T-helper 2 cell treated with Interferon-gamma antibody and Interleukin-4, amounts not matched to agents 5 μg/mL and 100 μg/mL, for 36 hours (primary cell): Measurements from ENCODE around the gene COA8.
A peak's percentile ranks its signal among the peaks of the same experiment; 100 is the strongest.
"Not testable (repeated sequence)": the region's sequence is repeated elsewhere in the genome, so short reads cannot be mapped to it uniquely, and the experiment has no call there.

Experiments used
- DNase-seq: peaks from one replicate; pipeline ENCODE4 v3.0.0; 2021; ENCODE audit warnings: low spot score
- H3K27ac Mint-ChIP-seq: one replicate; pipeline ENCODE4 v1.8.0; 2021; ENCODE audit warnings: mild to moderate bottlenecking, mixed read lengths
- H3K27me3 Mint-ChIP-seq: one replicate; pipeline ENCODE4 v1.8.0; 2021; ENCODE audit warnings: low read depth, mixed read lengths
- H3K36me3 Mint-ChIP-seq: one replicate; pipeline ENCODE4 v1.8.0; 2021; ENCODE audit warnings: low read depth, mixed read lengths
- H3K4me1 Mint-ChIP-seq: one replicate; pipeline ENCODE4 v1.8.0; 2021; ENCODE audit warnings: low read depth, mixed read lengths
- H3K4me3 Mint-ChIP-seq: one replicate; pipeline ENCODE4 v1.8.0; 2022; ENCODE audit warnings: mild to moderate bottlenecking, moderate library complexity, mixed read lengths
- H3K9me3 Mint-ChIP-seq: one replicate; pipeline ENCODE4 v1.8.0; 2021; ENCODE audit warnings: mixed read lengths

Gene COA8

GRCh38 chr14:103581206-103581605, 18.4 kb downstream of the COA8 start:
- no peaks in the 10 kb centered on the region for H3K9me3 Mint-ChIP-seq
- no peak overlapping the region for H3K27ac Mint-ChIP-seq
- DNase-seq, result no peak
- no peaks in the 10 kb centered on the region for H3K27me3 Mint-ChIP-seq
- peaks cover 2% of the 10 kb centered on the region for H3K36me3 Mint-ChIP-seq
- no peak overlapping the region for H3K4me3 Mint-ChIP-seq
- no peaks in the 10 kb centered on the region for H3K4me1 Mint-ChIP-seq

- Mint-ChIP-seq H3K4me3 (no peak overlapping the region), H3K27me3 (no peaks in the 10 kb centered on the region), H3K4me1 (no peaks in the 10 kb centered on the region), H3K9me3 (no peaks in the 10 kb centered on the region), H3K27ac (no peak overlapping the region), H3K36me3 (peaks cover 2% of the 10 kb centered on the region)
- no peak for DNase-seq
Measured at GRCh38 chr14:103581954-103582703, 19.4 kb downstream of the COA8 start.

GRCh38 chr14:103584326-103584915, 21.7 kb downstream of the COA8 start:
- Mint-ChIP-seq H3K36me3 (peaks cover 6% of the 10 kb centered on the region), H3K9me3 (no peaks in the 10 kb centered on the region), H3K4me1 (no peaks in the 10 kb centered on the region), H3K27ac (no peak overlapping the region), H3K27me3 (no peaks in the 10 kb centered on the region), H3K4me3 (no peak overlapping the region)
- DNase-seq, result no peak

- no peak overlapping the region for H3K27ac Mint-ChIP-seq
- no peak for DNase-seq
- H3K27me3 Mint-ChIP-seq, result no peaks in the 10 kb centered on the region
- no peak overlapping the region for H3K4me3 Mint-ChIP-seq
- H3K36me3 Mint-ChIP-seq, result peaks cover 3% of the 10 kb centered on the region
- H3K4me1 Mint-ChIP-seq, result peaks cover 3% of the 10 kb centered on the region
- no peaks in the 10 kb centered on the region for H3K9me3 Mint-ChIP-seq
Measured at GRCh38 chr14:103593577-103593976, 30.8 kb downstream of the COA8 start.

GRCh38 chr14:103594265-103594664, 31.5 kb downstream of the COA8 start:
- no peaks in the 10 kb centered on the region for H3K9me3 Mint-ChIP-seq
- no peak for DNase-seq
- no peak overlapping the region for H3K27ac Mint-ChIP-seq
- H3K36me3 Mint-ChIP-seq, result peaks cover 1% of the 10 kb centered on the region
- H3K4me3 Mint-ChIP-seq, result no peak overlapping the region
- no peaks in the 10 kb centered on the region for H3K27me3 Mint-ChIP-seq
- peaks cover 3% of the 10 kb centered on the region for H3K4me1 Mint-ChIP-seq

GRCh38 chr14:103597623-103598377, 35.0 kb downstream of the COA8 start:
- DNase-seq, result no peak
- no peak overlapping the region for H3K27ac Mint-ChIP-seq
- H3K9me3 Mint-ChIP-seq, result no peaks in the 10 kb centered on the region
- H3K4me3 Mint-ChIP-seq, result no peak overlapping the region
- no peaks in the 10 kb centered on the region for H3K36me3 Mint-ChIP-seq
- H3K4me1 Mint-ChIP-seq, result peaks cover 3% of the 10 kb centered on the region
- no peaks in the 10 kb centered on the region for H3K27me3 Mint-ChIP-seq

- Mint-ChIP-seq H3K27ac (no peak overlapping the region), H3K36me3 (no peaks in the 10 kb centered on the region), H3K4me1 (peaks cover 2% of the 10 kb centered on the region), H3K27me3 (peaks cover 2% of the 10 kb centered on the region), H3K4me3 (no peak overlapping the region), H3K9me3 (no peaks in the 10 kb centered on the region)
- DNase-seq, result no peak
Measured at GRCh38 chr14:103600503-103600902, 37.7 kb downstream of the COA8 start.

GRCh38 chr14:103604620-103605019, 41.9 kb downstream of the COA8 start:
- H3K36me3 Mint-ChIP-seq, result no peaks in the 10 kb centered on the region
- H3K27me3 Mint-ChIP-seq, result peaks cover 26% of the 10 kb centered on the region
- no peak overlapping the region for H3K4me3 Mint-ChIP-seq
- no peak for DNase-seq
- H3K27ac Mint-ChIP-seq, result no peak overlapping the region
- H3K4me1 Mint-ChIP-seq, result peaks cover 20% of the 10 kb centered on the region
- no peaks in the 10 kb centered on the region for H3K9me3 Mint-ChIP-seq

- peak overlapping the region; percentile 18 for H3K27ac Mint-ChIP-seq
- peaks cover 13% of the 10 kb centered on the region for H3K9me3 Mint-ChIP-seq
- peak; percentile 69 for DNase-seq
- H3K27me3 Mint-ChIP-seq, result peaks cover 26% of the 10 kb centered on the region
- H3K36me3 Mint-ChIP-seq, result peaks cover 5% of the 10 kb centered on the region
- peak overlapping the region; percentile 80 for H3K4me3 Mint-ChIP-seq
- peaks cover 20% of the 10 kb centered on the region for H3K4me1 Mint-ChIP-seq
Measured at GRCh38 chr14:103606963-103607668, 44.4 kb downstream of the COA8 start.

- peaks cover 13% of the 10 kb centered on the region for H3K9me3 Mint-ChIP-seq
- H3K4me3 Mint-ChIP-seq, result peak overlapping the region; percentile 80
- H3K27ac Mint-ChIP-seq, result no peak overlapping the region
- H3K36me3 Mint-ChIP-seq, result peaks cover 5% of the 10 kb centered on the region
- peaks cover 20% of the 10 kb centered on the region for H3K4me1 Mint-ChIP-seq
- H3K27me3 Mint-ChIP-seq, result peaks cover 26% of the 10 kb centered on the region
- DNase-seq, result no peak
Measured at GRCh38 chr14:103607822-103608221, 45.1 kb downstream of the COA8 start.

GRCh38 chr14:103609081-103609480, 46.3 kb downstream of the COA8 start:
- H3K36me3 Mint-ChIP-seq, H3K4me3 Mint-ChIP-seq, DNase-seq, H3K27ac Mint-ChIP-seq: not testable (repeated sequence)
- Mint-ChIP-seq H3K4me1 (peaks cover 20% of the 10 kb centered on the region), H3K27me3 (peaks cover 26% of the 10 kb centered on the region), H3K9me3 (peaks cover 13% of the 10 kb centered on the region)

- DNase-seq, result no peak
- H3K4me3 Mint-ChIP-seq, result no peak overlapping the region
- no peak overlapping the region for H3K27ac Mint-ChIP-seq
- peaks cover 18% of the 10 kb centered on the region for H3K4me1 Mint-ChIP-seq
- peaks cover 5% of the 10 kb centered on the region for H3K36me3 Mint-ChIP-seq
- peaks cover 24% of the 10 kb centered on the region for H3K27me3 Mint-ChIP-seq
- H3K9me3 Mint-ChIP-seq, result peaks cover 13% of the 10 kb centered on the region
Measured at GRCh38 chr14:103611215-103611614, 48.5 kb downstream of the COA8 start.

- peaks cover 8% of the 10 kb centered on the region for H3K27me3 Mint-ChIP-seq
- H3K4me3 Mint-ChIP-seq, result no peak overlapping the region
- no peaks in the 10 kb centered on the region for H3K4me1 Mint-ChIP-seq
- H3K36me3 Mint-ChIP-seq, result peaks cover 5% of the 10 kb centered on the region
- H3K27ac Mint-ChIP-seq, result no peak overlapping the region
- no peak for DNase-seq
- peaks cover 13% of the 10 kb centered on the region for H3K9me3 Mint-ChIP-seq
Measured at GRCh38 chr14:103613517-103613916, 50.8 kb downstream of the COA8 start.
